ENCODE results near the gene SLC44A2.
A peak's percentile ranks its signal among the peaks of the same experiment; 100 is the strongest.
"Not testable (repeated sequence)": the region's sequence is repeated elsewhere in the genome, so short reads cannot be mapped to it uniquely, and the experiment has no call there.

Gene SLC44A2

DNA sequence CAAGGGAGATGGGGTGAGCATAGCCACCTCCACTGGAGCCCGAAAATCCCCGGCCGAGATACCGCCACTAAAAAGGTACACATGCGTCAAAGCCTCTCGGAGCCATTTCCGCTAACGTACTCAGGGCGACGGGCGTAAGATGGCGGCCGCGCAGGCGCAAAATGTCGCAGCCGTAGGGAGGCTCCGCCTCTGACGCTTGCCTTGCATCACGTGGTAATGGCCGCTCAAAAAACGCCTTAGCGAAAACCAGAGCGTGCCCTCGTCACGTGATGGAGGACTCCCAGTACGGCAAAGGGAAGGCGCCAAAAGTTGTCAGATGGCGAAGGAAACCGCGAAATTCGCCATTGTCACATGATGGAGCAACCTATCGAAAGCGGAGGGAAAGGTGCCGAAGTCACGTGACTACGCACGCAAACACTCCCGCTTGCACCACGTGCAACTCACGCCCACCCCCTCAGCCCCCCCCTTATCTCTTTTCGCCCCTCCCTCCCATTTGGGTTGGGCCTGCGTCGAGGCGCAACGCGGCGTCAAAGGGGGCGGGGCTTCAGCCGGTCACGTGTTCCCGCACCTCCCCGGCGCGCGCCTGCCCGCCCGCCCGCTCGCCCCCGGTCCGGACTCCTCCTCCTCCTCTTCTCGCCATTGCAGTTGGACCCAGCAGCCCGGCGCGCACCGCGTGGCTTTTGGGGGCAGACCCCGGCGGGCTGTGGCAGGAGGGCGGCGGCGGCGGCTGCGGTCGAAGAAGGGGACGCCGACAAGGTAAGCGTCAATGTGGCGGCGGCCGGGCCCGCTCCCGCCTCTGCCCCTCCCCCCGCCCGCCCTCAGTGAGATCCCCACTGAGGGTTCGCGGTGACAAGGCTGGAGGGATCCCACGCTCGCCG lies 28.6 kb downstream of the SLC44A2 start, which contains the start of gene ILF3:
ILF3 (plus strand) TSS at position 615 of the 878 bp plus-strand sequence. CDS start 16,260 bp downstream, outside the sequence.
- peak; percentile 100 for DNase-seq

GRCh38 chr19:10654610-10655456 lies 29.5 kb downstream of the SLC44A2 start:
- peak; percentile 61 for DNase-seq

DNA sequence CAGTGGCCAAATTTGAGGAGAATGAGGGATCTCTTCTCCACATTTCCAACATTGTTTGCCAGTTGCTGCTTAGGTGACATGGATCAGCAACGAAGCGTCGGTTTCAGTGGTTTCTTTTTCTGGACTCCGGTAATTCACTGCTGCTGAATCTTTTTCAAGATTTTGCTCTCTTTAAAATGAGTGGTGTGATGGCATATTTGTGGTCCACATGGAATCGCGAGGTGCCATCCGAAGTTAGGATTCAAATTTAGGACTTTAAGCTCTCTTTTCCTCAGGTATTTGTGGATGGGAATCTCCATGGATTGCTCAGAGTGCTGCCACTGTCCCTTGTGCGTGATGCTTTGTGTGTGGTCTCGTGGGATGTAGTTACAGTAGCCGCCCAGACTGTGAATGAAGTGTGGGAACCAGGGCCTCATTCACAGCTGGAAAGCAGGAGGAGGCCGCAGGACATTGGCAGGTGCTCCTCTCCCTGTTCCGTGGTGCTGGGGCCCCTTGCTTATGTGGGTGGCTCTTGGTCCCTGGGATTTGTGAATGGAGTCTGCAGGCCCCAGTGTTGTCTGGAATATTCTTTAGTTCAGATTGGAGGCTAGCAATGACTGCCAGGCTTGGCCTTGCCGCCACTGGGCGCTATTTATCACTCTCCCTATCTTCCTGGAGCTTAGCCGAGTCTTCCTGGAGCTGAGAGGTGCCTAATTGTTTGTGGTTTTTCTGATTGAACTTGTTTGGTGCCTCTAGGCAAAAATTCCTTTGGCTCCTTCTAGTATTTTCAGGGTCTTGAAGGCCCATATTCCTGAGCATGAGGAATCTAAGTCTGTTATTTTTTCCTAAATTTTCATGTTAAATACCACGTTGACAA lies 30.3 kb downstream of the SLC44A2 start:
- no peak for DNase-seq

DNA sequence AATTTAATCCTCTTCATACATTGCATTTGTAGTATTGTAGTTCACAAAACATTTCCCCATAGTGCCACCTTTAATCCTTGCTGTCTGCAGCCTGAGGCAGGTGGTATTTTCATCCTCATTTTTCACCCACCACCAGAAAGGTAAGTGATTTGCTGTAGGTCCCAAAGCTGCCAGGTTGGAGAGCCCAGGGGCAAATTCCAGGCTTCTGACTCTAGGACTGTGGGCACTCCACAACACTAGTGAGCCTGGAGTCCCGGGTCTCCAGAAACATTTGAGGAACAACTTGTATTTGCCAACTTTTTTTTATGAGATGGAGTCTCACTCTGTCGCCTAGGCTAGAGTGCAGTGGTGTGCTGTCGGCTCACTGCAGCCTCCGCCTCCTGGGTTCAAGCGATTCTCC lies 35.0 kb downstream of the SLC44A2 start:
- no peak for DNase-seq

DNA sequence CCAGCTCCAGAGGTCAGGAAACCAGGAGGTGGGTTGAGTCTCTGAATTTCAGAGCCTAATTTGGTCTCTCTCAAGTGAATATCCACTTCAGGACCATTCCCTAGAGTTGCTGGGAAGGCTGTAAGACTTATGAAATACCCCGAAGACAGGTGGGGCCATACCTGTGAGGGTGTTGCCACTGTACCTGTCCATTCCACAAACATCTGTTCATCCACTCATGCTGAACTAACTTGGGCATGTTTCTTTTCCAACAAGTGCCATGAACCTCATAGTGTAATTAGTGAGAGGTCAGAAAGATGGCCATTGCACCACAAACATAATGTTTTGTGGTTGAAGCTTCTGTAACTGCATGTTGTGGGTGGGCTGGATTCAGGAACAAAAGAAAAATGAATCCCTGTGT lies 36.6 kb downstream of the SLC44A2 start:
- no peak for DNase-seq

GRCh38 chr19:10662384-10663251 lies 37.3 kb downstream of the SLC44A2 start:
- DNase-seq, result no peak

DNA sequence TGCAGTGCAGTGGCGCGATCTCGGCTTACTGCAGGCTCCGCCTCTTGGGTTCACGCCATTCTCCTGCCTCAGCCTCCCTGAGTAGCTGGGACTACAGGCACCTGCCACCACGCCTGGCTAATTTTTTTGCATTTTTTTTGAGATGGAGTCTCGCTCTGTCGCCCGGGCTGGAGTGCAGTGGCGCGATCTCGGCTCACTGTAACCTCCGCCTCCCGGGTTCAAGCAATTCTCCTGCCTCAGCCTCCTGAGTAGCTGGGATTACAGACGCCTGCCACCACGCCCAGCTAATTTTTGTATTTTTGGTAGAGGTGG lies 37.9 kb downstream of the SLC44A2 start:
- not testable (repeated sequence) for DNase-seq

DNA sequence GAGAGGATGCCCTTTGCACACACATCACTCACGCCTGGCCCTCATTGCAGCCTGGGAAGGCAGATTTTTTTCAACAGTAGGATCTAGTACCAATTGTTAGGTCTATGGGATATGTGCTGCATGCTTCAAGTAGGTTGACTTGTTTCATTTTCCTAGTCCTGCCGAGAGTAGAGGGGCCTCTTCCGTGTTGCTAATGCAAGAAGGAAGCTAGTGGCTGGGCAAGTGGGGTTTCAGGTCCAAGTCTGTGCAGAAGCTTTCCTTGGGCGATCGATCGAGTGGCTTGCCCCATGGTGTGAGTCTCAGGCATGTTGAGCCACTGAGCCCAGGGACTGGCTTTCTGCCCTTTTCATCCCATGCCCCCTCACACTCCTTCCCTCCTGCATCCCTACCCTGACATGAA lies 42.5 kb downstream of the SLC44A2 start:
- no peak for DNase-seq

DNA sequence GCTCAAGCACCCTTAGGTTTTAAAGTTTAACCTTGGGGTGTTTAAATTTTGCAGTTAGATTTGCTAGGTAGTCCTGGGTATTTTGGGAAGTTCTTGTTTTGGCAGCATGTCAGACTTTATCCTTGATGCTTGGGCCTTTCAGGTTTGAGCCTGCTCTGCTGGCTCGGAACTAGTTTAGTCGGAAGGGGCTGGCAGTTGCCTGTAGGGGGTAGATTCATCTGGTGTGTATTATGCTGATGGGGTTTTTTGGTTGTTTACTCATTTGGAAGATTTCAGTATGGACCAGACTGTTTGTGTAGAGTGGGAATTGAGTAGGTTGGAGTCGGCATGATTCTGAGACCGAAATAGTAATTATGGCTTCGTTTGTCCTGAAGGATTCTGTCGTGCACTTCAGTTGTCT lies 43.9 kb downstream of the SLC44A2 start:
- DNase-seq, result no peak

GRCh38 chr19:10670182-10670581 lies 44.8 kb downstream of the SLC44A2 start:
- DNase-seq, result no peak

GRCh38 chr19:10670876-10671804 lies 45.8 kb downstream of the SLC44A2 start:
- no peak for DNase-seq

DNA sequence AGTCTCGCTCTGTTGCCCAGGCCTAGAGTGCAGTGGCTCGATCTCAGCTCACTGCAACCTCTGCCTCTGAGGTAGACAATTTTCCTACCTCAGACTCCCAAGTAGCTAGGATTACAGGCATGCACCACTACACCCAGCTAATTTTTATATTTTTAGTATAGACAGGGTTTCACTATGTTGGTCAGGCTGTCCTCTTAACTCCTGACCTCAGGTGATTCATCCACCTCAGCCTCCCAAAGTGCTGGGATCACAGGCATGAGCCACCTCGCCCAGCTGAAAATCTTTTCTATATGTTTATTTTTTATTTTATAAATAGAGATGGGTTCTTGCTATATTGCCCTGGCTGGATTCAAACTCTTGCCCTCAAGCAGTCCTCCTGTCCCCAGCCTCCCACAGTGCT lies 46.6 kb downstream of the SLC44A2 start:
- DNase-seq, result not testable (repeated sequence)

DNA sequence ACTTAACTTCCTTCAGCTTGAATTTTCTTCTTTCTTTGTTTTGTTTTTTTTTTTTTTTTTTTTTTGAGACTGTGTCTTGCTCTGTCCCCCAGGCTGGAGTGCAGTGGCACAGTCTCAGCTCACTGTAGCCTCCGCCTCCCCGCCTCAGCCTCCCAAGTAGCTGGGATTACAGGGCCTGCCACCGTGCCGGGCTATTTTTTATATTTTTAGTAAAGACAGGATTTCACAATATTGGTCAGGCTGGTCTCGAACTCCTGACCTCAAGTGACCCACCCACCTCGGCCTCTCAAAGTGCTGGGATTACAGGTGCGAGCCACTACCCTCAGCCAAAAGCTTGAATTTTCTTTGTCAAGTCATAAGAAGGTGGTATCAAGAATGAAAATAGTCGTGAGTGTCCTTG lies 49.9 kb downstream of the SLC44A2 start:
- DNase-seq, result not testable (repeated sequence)

DNA sequence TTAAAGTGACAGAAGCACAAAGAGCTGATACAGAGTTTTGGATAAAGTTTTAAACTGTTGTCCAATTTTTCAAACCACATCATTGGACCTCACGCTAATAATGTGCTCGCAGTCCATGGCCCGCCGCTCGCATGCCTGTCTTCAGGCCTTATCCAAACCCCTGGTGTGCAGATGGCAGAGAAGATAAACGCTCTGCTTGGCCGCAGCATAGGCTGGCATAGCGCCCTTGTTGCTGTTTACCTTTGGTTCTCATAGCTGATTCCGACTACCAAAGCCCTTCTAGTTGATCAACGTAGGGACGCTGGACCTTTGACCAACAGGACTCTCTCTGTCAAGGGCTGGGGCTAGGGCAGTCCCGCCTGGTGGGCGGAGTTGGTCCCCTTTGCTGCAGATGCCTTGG lies 52.4 kb downstream of the SLC44A2 start:
- DNase-seq, result no peak

DNA sequence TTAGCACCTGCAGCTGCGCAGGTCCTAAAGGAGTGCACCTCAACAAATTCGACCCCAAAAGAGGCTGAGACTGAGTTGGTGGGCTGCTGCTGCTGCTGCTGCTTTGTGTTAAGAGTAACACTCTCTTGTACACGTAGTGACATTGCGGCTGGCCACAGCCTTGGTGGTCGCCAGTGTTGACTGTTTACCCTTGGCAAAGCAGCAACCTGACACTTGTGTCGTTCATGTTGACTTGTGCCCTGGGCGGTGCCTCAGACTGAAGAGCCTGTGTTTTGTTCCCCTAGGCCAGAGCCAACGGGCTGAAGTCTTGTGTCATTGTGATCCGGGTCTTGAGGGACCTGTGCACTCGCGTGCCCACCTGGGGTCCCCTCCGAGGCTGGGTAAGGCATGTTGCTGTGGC lies 53.5 kb downstream of the SLC44A2 start:
- no peak for DNase-seq

- no peak for DNase-seq
Measured at GRCh38 chr19:10679743-10680142, 54.4 kb downstream of the SLC44A2 start.

DNA sequence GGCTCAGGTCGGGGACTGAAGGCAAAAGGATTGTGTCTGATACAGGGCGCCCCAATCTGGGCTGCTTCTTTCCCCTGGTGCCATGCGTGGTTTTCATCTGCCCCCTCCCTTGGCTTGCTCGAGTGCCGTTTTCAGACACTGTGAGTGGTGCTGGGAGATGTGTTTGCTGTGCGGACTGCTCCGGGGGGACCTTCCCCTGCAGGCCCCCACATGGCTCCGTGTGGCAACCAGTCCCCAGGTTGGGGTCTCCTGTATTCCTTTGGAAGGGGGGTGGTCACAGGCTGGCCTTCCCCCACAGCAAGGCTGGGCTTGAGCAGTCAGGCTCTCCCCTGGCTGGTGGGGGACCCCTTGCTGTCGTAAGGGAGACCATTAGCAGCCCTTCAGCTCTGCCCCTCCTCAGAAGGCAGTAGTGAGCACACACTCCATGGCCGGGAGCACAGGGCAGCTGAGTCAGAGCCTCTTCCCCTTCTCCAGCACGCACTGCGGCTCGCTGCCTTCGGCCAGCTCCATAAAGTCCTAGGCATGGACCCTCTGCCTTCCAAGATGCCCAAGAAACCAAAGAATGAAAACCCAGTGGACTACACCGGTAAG lies 55.3 kb downstream of the SLC44A2 start:
- no peak for DNase-seq

- DNase-seq, result no peak
Measured at GRCh38 chr19:10681658-10682057, 56.3 kb downstream of the SLC44A2 start.

- no peak for DNase-seq
Measured at GRCh38 chr19:10682397-10683063, 57.2 kb downstream of the SLC44A2 start.

DNA sequence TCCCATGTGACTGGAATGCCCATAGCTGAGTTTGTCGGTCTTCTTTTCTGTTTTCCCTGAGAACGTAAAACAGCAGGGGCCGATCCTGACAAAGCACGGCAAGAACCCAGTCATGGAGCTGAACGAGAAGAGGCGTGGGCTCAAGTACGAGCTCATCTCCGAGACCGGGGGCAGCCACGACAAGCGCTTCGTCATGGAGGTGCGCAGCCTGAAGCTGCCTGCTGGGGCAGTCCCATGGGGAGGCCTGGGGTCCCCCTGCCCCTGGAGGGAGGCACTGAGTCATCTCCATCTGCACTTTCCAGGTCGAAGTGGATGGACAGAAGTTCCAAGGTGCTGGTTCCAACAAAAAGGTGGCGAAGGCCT lies 57.7 kb downstream of the SLC44A2 start:
- no peak for DNase-seq

All from NCI-H1436 (cell line).